Astrocyte (in vitro differentiated cells and primary cell): ENCODE measurements around the gene USP32. TPM values are rescaled to one million over a fixed set of nuclear protein-coding genes. Genes with fewer than 3 reads are reported as not detected.
"Not testable (repeated sequence)": the region's sequence is repeated elsewhere in the genome, so short reads cannot be mapped to it uniquely, and the experiment has no call there.

Experiments
- DNase-seq: peaks from one replicate; pipeline ENCODE4 v3.0.0-alpha.2; 2010; ENCODE audit warnings: low read depth
- FAIRE-seq: peaks from 2 replicates; lab custom pipeline; 2011; peaks lifted over from hg19 to GRCh38; lab: Jason Lieb, UNC
- H2AFZ ChIP-seq: 2 replicates; pipeline ENCODE4 v1.6.0; 2012; ENCODE audit warnings: low read depth, low read length, inconsistent platforms
- H3K27ac ChIP-seq: 2 replicates; pipeline ENCODE4 v1.5.1; 2011; ENCODE audit warnings: low read depth, low read length, inconsistent platforms
- H3K27me3 ChIP-seq: 2 replicates; pipeline ENCODE4 v1.6.0; 2011; ENCODE audit warnings: low read length, inconsistent platforms; ENCODE audit not compliant: insufficient read depth
- H3K36me3 ChIP-seq: 2 replicates; pipeline ENCODE4 v1.5.1; 2011; ENCODE audit warnings: low read length, inconsistent platforms; ENCODE audit not compliant: insufficient read depth
- H3K4me1 ChIP-seq: 2 replicates; pipeline ENCODE4 v1.5.1; 2011; ENCODE audit warnings: low read length, inconsistent platforms; ENCODE audit not compliant: insufficient read depth
- H3K4me2 ChIP-seq: 2 replicates; pipeline ENCODE4 v1.6.0; 2012; ENCODE audit warnings: low read length, inconsistent platforms
- H3K4me3 ChIP-seq: 2 replicates; pipeline ENCODE4 v1.5.1; 2011; ENCODE audit warnings: low read depth, mild to moderate bottlenecking, low read length, inconsistent platforms; ENCODE audit not compliant: insufficient read depth
- H3K79me2 ChIP-seq: 2 replicates; pipeline ENCODE4 v1.6.0; 2012; ENCODE audit warnings: mild to moderate bottlenecking, low read length, inconsistent platforms; ENCODE audit not compliant: insufficient read depth
- H3K9ac ChIP-seq: 2 replicates; pipeline ENCODE4 v1.6.0; 2012; ENCODE audit warnings: mild to moderate bottlenecking, low read length, inconsistent platforms
- H3K9me3 ChIP-seq: 2 replicates; pipeline ENCODE4 v1.5.1; 2012; ENCODE audit warnings: low read depth, mild to moderate bottlenecking, low read length, inconsistent platforms; ENCODE audit not compliant: insufficient read depth
- H4K20me1 ChIP-seq: 2 replicates; pipeline ENCODE4 v1.6.0; 2012; ENCODE audit warnings: low read length, inconsistent platforms; ENCODE audit not compliant: insufficient read depth
- H3K27ac Mint-ChIP-seq: one replicate; pipeline ENCODE4 v1.8.0; 2021; ENCODE audit warnings: mild to moderate bottlenecking, mixed read lengths; ENCODE audit not compliant: unreplicated experiment
- H3K27me3 Mint-ChIP-seq: one replicate; pipeline ENCODE4 v1.8.0; 2021; ENCODE audit warnings: low read depth, mixed read lengths; ENCODE audit not compliant: unreplicated experiment
- H3K36me3 Mint-ChIP-seq: one replicate; pipeline ENCODE4 v1.8.0; 2021; ENCODE audit warnings: low read depth, mixed read lengths; ENCODE audit not compliant: unreplicated experiment
- H3K4me1 Mint-ChIP-seq: one replicate; pipeline ENCODE4 v1.8.0; 2021; ENCODE audit warnings: low read depth, mixed read lengths; ENCODE audit not compliant: unreplicated experiment
- H3K4me3 Mint-ChIP-seq: one replicate; pipeline ENCODE4 v1.8.0; 2021; ENCODE audit warnings: mild to moderate bottlenecking, moderate library complexity, mixed read lengths; ENCODE audit not compliant: unreplicated experiment
- H3K9me3 Mint-ChIP-seq: one replicate; pipeline ENCODE4 v1.8.0; 2021; ENCODE audit warnings: mild to moderate bottlenecking, mixed read lengths; ENCODE audit not compliant: unreplicated experiment
- EZH2 ChIP-seq: IDR thresholded peaks from 2 replicates; pipeline ENCODE4 v1.6.1; 2012; ENCODE audit warnings: mild to moderate bottlenecking, low read length, inconsistent platforms; ENCODE audit not compliant: insufficient read depth
- total RNA-seq: library from RNA; stranded (reverse); gene quantifications from 2 replicates; pipeline ENCODE4 v1.2.1, GENCODE V29; 2021
- TF ChIP-seq, protein P1 (sequence below): IDR thresholded peaks from 2 replicates; pipeline ENCODE4 v1.5.1; 2011; ENCODE audit warnings: low read depth, mild to moderate bottlenecking, inconsistent platforms, low read length, moderate library complexity; ENCODE audit not compliant: insufficient read depth

Gene USP32
- total RNA-seq, 1 donor from 2014 or later = 40.2 TPM

DNA sequence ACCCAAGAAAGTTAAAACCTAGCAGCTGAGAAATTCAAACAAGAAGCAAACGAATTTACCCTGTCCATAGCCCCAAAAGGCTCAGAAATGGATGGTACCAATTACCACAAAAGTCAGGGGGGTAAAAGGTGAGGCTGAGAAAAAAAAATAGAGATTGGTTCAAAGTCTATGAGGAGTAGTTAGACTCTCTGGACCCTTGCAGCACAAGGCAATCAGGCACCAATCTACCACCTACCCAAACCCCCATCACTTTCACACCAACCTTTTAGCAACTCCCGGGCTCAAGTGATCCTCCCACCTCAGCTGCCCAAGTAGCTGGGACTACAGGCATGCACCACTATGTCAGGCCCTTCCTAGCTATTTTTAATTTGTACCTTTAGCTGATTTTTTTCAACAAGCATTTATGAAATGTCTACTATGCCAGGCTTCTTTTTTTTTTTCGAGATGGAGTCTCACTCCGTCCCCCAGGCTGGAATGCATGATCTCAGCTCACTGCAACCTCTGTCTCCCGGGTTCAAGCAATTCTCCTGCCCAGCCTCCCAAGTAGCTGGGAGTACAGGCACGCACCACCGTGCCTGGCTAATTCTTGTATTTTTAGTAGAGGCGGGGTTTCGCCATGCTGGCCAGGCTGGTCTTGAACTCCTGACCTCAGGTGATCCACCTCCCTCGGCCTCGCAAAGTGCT is 40.8 kb downstream of the USP32 start:
- TF ChIP-seq, protein P1, sequence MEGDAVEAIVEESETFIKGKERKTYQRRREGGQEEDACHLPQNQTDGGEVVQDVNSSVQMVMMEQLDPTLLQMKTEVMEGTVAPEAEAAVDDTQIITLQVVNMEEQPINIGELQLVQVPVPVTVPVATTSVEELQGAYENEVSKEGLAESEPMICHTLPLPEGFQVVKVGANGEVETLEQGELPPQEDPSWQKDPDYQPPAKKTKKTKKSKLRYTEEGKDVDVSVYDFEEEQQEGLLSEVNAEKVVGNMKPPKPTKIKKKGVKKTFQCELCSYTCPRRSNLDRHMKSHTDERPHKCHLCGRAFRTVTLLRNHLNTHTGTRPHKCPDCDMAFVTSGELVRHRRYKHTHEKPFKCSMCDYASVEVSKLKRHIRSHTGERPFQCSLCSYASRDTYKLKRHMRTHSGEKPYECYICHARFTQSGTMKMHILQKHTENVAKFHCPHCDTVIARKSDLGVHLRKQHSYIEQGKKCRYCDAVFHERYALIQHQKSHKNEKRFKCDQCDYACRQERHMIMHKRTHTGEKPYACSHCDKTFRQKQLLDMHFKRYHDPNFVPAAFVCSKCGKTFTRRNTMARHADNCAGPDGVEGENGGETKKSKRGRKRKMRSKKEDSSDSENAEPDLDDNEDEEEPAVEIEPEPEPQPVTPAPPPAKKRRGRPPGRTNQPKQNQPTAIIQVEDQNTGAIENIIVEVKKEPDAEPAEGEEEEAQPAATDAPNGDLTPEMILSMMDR = no peak
- no peak for TF ChIP-seq EZH2
- Histone ChIP-seq H3K4me3 (no peak overlapping the region), H2AFZ (no peak overlapping the region), H3K4me2 (no peak overlapping the region), H3K4me1 (peaks cover 7% of the 10 kb centered on the region), H3K36me3 (no peaks in the 10 kb centered on the region), H3K9ac (no peak overlapping the region), H3K27ac (no peak overlapping the region), H4K20me1 (peaks cover 69% of the 10 kb centered on the region), H3K9me3 (no peaks in the 10 kb centered on the region), H3K27me3 (no peaks in the 10 kb centered on the region), H3K79me2 (peaks cover 80% of the 10 kb centered on the region)
- Mint-ChIP-seq H3K4me1 (peaks cover 9% of the 10 kb centered on the region), H3K27ac (no peak overlapping the region), H3K27me3 (no peaks in the 10 kb centered on the region), H3K4me3 (no peak overlapping the region), H3K9me3 (no peaks in the 10 kb centered on the region), H3K36me3 (peaks cover 2% of the 10 kb centered on the region)
- FAIRE-seq = no peak
- no peak for DNase-seq

DNA sequence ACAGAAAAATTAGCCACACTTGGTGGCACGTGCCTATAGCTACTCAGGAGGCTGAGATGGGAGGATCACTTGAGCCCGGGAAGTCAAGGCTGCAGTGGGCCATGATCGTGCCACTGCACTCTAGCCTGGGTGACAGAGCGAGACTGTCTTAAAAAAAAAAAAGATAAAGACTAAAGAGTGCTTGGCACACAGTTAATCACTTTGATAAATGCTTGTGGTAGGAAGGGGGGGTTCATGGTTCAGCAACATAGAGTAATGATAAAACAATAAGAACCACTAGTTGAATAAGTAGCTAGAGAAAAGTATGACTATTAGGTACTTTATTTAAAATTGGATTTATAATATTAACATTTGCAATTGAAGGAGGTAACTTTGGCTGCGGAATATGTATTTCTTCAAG is 43.3 kb downstream of the USP32 start:
- no peak for FAIRE-seq
- Histone ChIP-seq H3K9ac (no peak overlapping the region), H4K20me1 (peaks cover 49% of the 10 kb centered on the region), H3K4me3 (no peak overlapping the region), H3K9me3 (no peaks in the 10 kb centered on the region), H2AFZ (no peak overlapping the region), H3K36me3 (peaks cover 4% of the 10 kb centered on the region), H3K27ac (no peak overlapping the region), H3K79me2 (peaks cover 65% of the 10 kb centered on the region), H3K4me1 (no peaks in the 10 kb centered on the region), H3K4me2 (no peak overlapping the region), H3K27me3 (no peaks in the 10 kb centered on the region)
- H3K9me3 Mint-ChIP-seq = no peaks in the 10 kb centered on the region
- no peaks in the 10 kb centered on the region for H3K4me1 Mint-ChIP-seq
- H3K4me3 Mint-ChIP-seq = no peak overlapping the region
- no peak for DNase-seq
- no peak overlapping the region for H3K27ac Mint-ChIP-seq
- TF ChIP-seq, protein P1 = no peak
- TF ChIP-seq EZH2 = no peak
- H3K27me3 Mint-ChIP-seq = no peaks in the 10 kb centered on the region
- H3K36me3 Mint-ChIP-seq = peaks cover 2% of the 10 kb centered on the region

DNA sequence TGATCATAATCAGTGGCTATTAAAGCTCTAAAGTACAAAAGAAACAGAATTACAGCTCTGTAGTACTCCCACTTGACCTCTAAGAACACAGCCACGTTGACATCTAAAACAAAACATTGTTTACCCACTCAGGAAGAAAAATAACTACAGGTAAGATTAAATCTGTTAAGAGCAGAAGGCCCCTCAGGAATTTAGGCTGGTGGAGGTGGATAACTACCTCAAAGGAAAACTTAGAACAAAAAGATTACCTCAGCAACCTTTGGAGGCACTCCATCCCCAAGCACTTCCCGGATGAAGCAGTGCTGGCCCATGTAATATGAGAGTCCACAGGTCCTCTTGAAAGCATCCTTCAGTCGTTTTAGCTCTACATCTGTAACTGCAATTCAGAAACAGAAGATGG is 46.7 kb downstream of the USP32 start:
- Histone ChIP-seq H3K9me3 (no peaks in the 10 kb centered on the region), H3K9ac (no peak overlapping the region), H3K36me3 (peaks cover 4% of the 10 kb centered on the region), H2AFZ (no peak overlapping the region), H3K79me2 (peaks cover 32% of the 10 kb centered on the region), H3K27me3 (no peaks in the 10 kb centered on the region), H3K4me3 (no peak overlapping the region), H3K27ac (no peak overlapping the region), H3K4me2 (no peak overlapping the region), H3K4me1 (no peaks in the 10 kb centered on the region), H4K20me1 (peaks cover 18% of the 10 kb centered on the region)
- Mint-ChIP-seq H3K9me3 (no peaks in the 10 kb centered on the region), H3K27ac (no peak overlapping the region), H3K4me3 (no peak overlapping the region), H3K27me3 (no peaks in the 10 kb centered on the region), H3K4me1 (no peaks in the 10 kb centered on the region), H3K36me3 (peaks cover 19% of the 10 kb centered on the region)
- FAIRE-seq (no peak), DNase-seq (no peak)
- no peak for TF ChIP-seq EZH2

DNA sequence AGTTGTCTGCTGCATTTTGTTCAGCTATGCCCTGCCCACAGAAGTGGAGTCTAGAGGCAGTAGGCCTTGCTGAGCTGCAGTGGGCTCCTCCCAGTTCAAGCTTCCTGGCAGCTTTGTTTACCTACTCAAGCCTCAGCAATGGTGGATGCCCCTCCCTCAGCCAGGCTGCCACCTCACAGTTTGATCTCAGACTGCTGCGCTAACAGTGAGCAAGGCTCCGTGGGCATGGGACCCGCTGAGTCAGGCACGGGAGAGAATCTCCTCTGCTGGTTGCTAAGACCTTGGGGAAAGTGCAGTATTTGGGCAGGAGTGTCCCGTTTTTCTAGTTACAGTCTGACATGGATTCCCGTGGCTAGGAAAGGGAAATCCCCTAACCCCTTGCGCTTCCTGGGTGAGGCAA is 49.4 kb downstream of the USP32 start:
- not testable (repeated sequence) for FAIRE-seq

More for the DNA sequence above, 49.4 kb downstream of the USP32 start:
- H3K27ac Mint-ChIP-seq, H3K4me3 Mint-ChIP-seq, H2AFZ ChIP-seq, H3K4me1 Mint-ChIP-seq, H3K27me3 Mint-ChIP-seq, DNase-seq, H3K36me3 ChIP-seq, H3K27me3 ChIP-seq, H3K9me3 ChIP-seq, H3K27ac ChIP-seq, H3K4me2 ChIP-seq, H3K9me3 Mint-ChIP-seq, H3K4me1 ChIP-seq, H3K4me3 ChIP-seq, H3K9ac ChIP-seq: not testable (repeated sequence)
- H4K20me1 ChIP-seq = peaks cover 16% of the 10 kb centered on the region
- peaks cover 21% of the 10 kb centered on the region for H3K36me3 Mint-ChIP-seq
- H3K79me2 ChIP-seq = peaks cover 22% of the 10 kb centered on the region
